Adrenal gland (tissue), 12 donors: Measurements from ENCODE around the gene GLCE. TPM values are rescaled to one million over a fixed set of nuclear protein-coding genes. Genes with fewer than 3 reads are reported as not detected.

Experiments used
- DNase-seq, 7 donors: peaks; one replicate each; pipeline ENCODE4 v3.0.0-alpha.2; 2019 to 2020
- H3K27ac ChIP-seq, 5 donors: fragments of 200-600 bp; sonication (generic) in 4 of 5; 1 replicate in 3 of 5; 2 replicates in 2 of 5; pipeline versions ENCODE4 v1.5.1 to v1.8.0; 2016 to 2020; ENCODE audit warnings: mild to moderate bottlenecking in 1 of 5
- H3K27me3 ChIP-seq: fragments of 200-600 bp; 2 replicates; pipeline ENCODE4 v1.8.0; 2021
- H3K36me3 ChIP-seq, 2 donors: fragments of 200-600 bp; replicated peaks in 1 of 2; 1 replicate in 1 of 2; 2 replicates in 1 of 2; pipeline versions ENCODE4 v1.5.1 to v1.8.0; 2018 to 2022
- H3K4me1 ChIP-seq, 2 donors: fragments of 200-600 bp; replicated peaks in 1 of 2; 1 replicate in 1 of 2; 2 replicates in 1 of 2; pipeline versions ENCODE4 v1.5.1 to v1.8.0; 2018 to 2021
- H3K4me3 ChIP-seq, 4 donors: fragments of 200-600 bp; sonication (generic) in 3 of 4; one replicate each; pipeline ENCODE4 v1.5.1; 2016 to 2018
- H3K9me3 ChIP-seq, 3 donors: fragments of 200-600 bp; sonication (generic) in 1 of 3; replicated peaks in 1 of 3; 1 replicate in 2 of 3; 2 replicates in 1 of 3; pipeline versions ENCODE4 v1.5.1 to v1.8.0; 2016 to 2021
- POLR2A ChIP-seq, 2 donors: fragments of 450-650 bp; IDR thresholded peaks; one replicate each; pipeline ENCODE4 v1.6.1; 2017; ENCODE audit warnings: antibody characterized with exemption in 2 of 2, mild to moderate bottlenecking in 2 of 2, moderate library complexity in 1 of 2
- whole genome bisulfite sequencing, 4 donors: extraction: QIAGEN DNeasy Blood & Tissue Kit in 2 of 4; methylation state at CpG; one replicate each; pipeline versions ENCODE4 v1.1.5 to v1.1.7; 2013 to 2017; 5-methylcytosine and 5-hydroxymethylcytosine counted together
- intact Hi-C, 2 donors: fragments of 100-400 bp; cut with DNase I; formaldehyde crosslinking; loops; one replicate each; pipeline versions ENCODE4 v1.14.1 to v1.15.0; 2022 to 2023
- polyA plus RNA-seq, 3 donors: library from polyadenylated mRNA; stranded (reverse); fragments of 200-250 nt in 2 of 3; fragments of 350-450 nt in 1 of 3; fragmentation: Illumina TruSeq in 1 of 3; extraction: RNeasy Lipid Tissue Mini Kit (QIAGEN cat#74804) in 1 of 3; gene quantifications; one replicate each; pipeline ENCODE4 v1.2.3, GENCODE V29; 2013 to 2014
- total RNA-seq, 9 donors: library from RNA; depleted of rRNA in 4 of 9; stranded (reverse); fragments of >200 nt in 4 of 9; fragments of 120-200 nt in 1 of 9; fragmentation: NEBNext Ultra II Directional in 1 of 9; extraction: Animal tissue kit (Norgen Biotek cat#: 25700) in 1 of 9; gene quantifications; one replicate each; pipeline versions ENCODE4 v1.1.0 to v1.2.4, GENCODE V29; 2013 to 2023
- TF ChIP-seq, protein P1 (sequence below), 6 experiments: fragments of 450-650 bp in 4 of 6; fragments of 200-600 bp in 2 of 6; sonication (generic) in 1 of 6; IDR thresholded peaks; 1 replicate in 5 of 6; 2 replicates in 1 of 6; pipeline versions ENCODE4 v1.5.1 to v1.8.0; 2016 to 2021; ENCODE audit warnings: antibody characterized with exemption in 6 of 6, mild to moderate bottlenecking in 2 of 6, moderate library complexity in 1 of 6
- donor health status: healthy with polysubstance abuse.
- donor health status: Bipolar disorder and iron deficiency.
- donor health status: DM: yes; HTN: yes; CAD: no.
- donor health status: DM: no; HTN: no; CAD: no.
- donor health status: DM: no; HTN: no; CAD: no.
- donor health status: DM: yes; HTN: yes; CAD: no.

GLCE gene
- total and polyA plus RNA-seq, 12 donors: 9.3 to 48.4 (median 28.1) TPM

DNA sequence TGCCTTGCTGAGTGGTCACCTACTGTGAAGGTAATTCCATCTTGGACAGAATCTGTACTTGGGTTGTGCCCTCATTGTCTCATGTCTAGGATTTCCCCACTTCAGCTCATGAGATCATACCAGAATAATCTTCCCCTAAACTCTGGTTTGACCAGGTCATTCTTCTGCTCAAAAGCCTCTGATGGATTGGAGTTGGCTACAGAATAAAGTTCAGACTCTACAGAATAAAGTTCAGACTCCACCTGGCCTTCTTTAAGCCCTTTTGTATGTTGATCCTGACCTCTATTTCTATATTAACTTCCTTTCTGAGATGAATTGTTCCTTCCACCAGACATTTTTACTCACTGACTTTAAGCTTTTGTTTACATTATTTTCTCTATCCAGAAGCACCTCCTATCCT is 6.4 kb upstream of the GLCE start:
- no peaks in the 10 kb centered on the region for H3K9me3 ChIP-seq
- TF ChIP-seq, protein P1, sequence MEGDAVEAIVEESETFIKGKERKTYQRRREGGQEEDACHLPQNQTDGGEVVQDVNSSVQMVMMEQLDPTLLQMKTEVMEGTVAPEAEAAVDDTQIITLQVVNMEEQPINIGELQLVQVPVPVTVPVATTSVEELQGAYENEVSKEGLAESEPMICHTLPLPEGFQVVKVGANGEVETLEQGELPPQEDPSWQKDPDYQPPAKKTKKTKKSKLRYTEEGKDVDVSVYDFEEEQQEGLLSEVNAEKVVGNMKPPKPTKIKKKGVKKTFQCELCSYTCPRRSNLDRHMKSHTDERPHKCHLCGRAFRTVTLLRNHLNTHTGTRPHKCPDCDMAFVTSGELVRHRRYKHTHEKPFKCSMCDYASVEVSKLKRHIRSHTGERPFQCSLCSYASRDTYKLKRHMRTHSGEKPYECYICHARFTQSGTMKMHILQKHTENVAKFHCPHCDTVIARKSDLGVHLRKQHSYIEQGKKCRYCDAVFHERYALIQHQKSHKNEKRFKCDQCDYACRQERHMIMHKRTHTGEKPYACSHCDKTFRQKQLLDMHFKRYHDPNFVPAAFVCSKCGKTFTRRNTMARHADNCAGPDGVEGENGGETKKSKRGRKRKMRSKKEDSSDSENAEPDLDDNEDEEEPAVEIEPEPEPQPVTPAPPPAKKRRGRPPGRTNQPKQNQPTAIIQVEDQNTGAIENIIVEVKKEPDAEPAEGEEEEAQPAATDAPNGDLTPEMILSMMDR (IDR thresholded peaks at IDR 0.05): no peak
- no peaks in the 10 kb centered on the region for H3K36me3 ChIP-seq
- H3K27me3 ChIP-seq: no peaks in the 10 kb centered on the region
- H3K27ac ChIP-seq: no peak overlapping the region
- intact Hi-C loops: no loop called here
- H3K4me1 ChIP-seq: no peaks in the 10 kb centered on the region
- DNase-seq: no peak
- H3K4me3 ChIP-seq: no peak overlapping the region

DNA sequence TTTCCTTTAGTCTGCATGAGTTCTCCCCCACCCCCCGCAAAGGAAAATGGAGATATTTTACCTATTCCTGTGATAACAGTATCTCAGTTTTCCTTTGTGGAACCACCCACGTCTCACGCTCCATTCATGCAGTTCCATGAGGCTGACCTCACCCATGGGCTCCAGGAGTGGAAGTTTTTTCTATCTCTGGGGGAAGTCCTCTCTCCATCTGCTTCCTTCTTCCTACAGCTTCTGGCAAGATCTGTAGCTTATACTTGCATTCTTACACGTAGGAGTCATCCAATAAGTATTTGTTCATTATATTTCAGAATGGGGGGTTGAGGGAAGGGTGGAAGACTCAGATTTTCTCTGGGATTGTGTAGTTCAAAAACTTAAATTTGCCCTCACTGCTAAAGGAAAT is 5.8 kb upstream of the GLCE start:
- Histone ChIP-seq H3K27ac (no peak overlapping the region), H3K4me3 (no peak overlapping the region), H3K36me3 (no peaks in the 10 kb centered on the region), H3K9me3 (no peaks in the 10 kb centered on the region), H3K4me1 (peaks cover 0 to 1% of the 10 kb centered on the region in 2 donors), H3K27me3 (no peaks in the 10 kb centered on the region)
- intact Hi-C loops: no loop called here
- 49 to 69% (median 65%) methylated on average over 4 of the region's 4 CpGs for WGBS, 4 donors
- DNase-seq: no peak
- TF ChIP-seq, protein P1 (IDR thresholded peaks at IDR 0.05): no peak
- no peak for TF ChIP-seq POLR2A (IDR thresholded peaks at IDR 0.05)

DNA sequence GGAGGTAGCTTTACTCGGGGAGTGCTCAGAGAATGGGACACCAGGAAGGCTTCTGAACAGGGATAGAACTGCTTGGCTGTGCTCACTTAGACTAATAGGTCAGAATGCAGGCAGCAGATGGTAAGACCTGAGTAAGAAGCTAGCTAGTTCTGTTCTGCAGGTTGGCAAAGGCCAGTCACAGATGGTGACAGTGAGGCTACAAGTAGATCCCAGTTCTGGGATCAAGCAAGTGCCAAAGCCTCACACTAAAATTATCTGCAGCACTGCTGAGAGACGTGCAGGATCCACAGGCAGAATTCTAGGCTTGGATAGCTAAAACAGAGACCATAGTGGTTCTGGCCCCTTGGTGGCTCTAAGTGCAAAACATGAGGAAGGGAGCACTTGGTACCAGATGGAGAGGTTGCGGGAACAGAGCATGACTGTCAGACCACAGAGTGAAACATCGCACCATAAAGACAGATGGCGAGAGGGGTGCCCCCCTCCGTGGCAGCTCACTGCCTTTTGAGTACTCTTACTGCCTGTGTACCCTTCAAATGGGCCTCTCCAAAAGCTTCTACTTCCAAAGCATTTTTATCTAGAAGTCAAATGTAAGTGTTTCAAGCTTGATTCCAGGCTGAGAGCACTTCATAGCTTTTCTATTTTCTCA is 3.6 kb upstream of the GLCE start:
- no peaks in the 10 kb centered on the region for H3K27me3 ChIP-seq
- no peaks in the 10 kb centered on the region for H3K9me3 ChIP-seq
- H3K4me3 ChIP-seq: no peak overlapping the region
- intact Hi-C loops: no loop called here
- DNase-seq: no peak
- no peak overlapping the region for H3K27ac ChIP-seq
- WGBS, 4 donors: 75 to 83% (median 79%) methylated on average over 6 of the region's 6 CpGs
- H3K4me1 ChIP-seq: peaks cover 0 to 5% of the 10 kb centered on the region in 2 donors
- no peak for TF ChIP-seq POLR2A (IDR thresholded peaks at IDR 0.05)
- TF ChIP-seq, protein P1 (IDR thresholded peaks at IDR 0.05): no peak
- no peaks in the 10 kb centered on the region for H3K36me3 ChIP-seq

DNA sequence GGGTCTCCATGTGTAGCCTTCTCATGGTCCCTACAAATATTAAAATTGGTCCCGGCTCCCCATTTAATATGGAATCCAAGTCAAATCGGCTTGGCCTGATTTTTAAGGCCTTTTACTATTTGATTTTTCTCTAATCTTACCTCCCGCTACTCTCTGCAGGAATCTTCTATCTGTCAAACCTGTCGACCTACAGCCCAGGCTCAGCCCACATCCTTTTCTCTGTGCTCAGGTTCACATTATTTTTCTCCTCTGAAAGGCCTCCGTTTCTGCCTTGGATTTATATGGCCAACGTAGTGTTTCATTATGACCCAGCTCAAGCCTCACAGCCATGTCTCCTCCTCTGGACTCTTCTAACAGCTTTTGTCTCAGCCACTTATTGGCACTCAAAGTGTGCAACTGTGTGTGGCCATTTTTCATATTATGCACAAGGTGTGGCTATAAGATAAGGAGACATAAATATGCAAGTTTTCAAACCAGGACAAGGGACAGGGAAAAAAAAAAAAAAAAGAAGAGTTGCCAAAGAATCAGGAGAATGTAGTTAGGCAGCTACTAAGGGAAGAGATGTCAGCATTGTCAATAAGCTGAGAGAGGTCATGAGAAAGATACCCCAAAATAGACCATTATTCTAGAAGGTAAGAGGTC is 2.1 kb upstream of the GLCE start:
- no peaks in the 10 kb centered on the region for H3K27me3 ChIP-seq
- H3K36me3 ChIP-seq: no peaks in the 10 kb centered on the region
- no peaks in the 10 kb centered on the region for H3K9me3 ChIP-seq
- H3K4me3 ChIP-seq: no peak overlapping the region
- no peak for DNase-seq
- intact Hi-C loops: no loop called here
- no peak overlapping the region for H3K27ac ChIP-seq
- TF ChIP-seq POLR2A (IDR thresholded peaks at IDR 0.05): no peak
- TF ChIP-seq, protein P1 (IDR thresholded peaks at IDR 0.05): no peak
- H3K4me1 ChIP-seq: peaks cover 0 to 12% of the 10 kb centered on the region in 2 donors
- whole genome bisulfite sequencing, 4 donors: 81 to 87% (median 83%) methylated on average over 6 of the region's 6 CpGs
